GM10266 (cell line): Measurements from ENCODE around the gene INPP5E.

ENCODE experiments used
- DNase-seq: peaks from one replicate; pipeline ENCODE4 v3.0.0; 2012; ENCODE audit errors: extremely low spot score
- TF ChIP-seq, protein P1 (sequence below): IDR thresholded peaks from 2 replicates; pipeline ENCODE4 v1.5.1; 2012; ENCODE audit warnings: mild to moderate bottlenecking, low read depth; ENCODE audit not compliant: control insufficient read depth, insufficient read depth; ENCODE audit errors: missing control alignments

The INPP5E gene

DNA sequence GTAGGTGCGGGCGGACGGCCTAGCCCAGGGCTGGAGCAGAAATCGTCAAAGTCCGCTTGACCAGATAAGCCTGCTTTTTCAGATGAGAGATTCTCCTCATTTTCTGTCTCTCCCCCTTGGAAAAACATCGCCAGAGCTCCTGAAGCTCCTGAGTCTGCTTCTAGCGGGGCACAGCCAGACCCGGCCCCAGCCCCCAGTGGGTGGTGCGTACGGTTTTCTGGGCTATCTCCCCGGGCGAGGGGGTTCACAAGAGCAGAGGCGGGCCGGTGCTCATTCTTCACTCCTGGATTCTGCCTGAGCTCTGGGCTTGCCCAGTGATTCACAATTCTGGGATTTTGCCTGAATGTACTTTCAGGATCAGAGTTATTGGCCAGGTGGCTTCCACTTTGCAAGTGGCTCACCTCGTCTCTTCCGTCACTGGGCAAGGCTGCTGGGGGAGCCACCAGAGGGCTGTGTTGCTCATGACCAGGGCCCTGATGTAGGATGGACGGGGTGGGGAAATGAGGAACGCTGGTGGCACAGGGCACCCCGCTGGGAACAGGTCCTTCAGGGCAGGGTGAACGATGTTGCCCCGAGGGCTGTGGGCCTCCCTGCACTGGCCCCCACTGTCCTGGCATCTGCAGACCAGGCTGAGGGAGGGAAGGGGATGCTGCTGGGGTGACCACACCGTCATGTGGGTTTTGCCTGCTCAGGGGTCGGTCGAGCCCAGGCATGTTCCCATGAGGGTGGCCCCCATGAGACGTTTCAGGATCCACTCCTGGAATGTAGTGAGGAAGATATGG lies 36.9 kb upstream of the INPP5E start:
- DNase-seq = no peak
- TF ChIP-seq, protein P1, sequence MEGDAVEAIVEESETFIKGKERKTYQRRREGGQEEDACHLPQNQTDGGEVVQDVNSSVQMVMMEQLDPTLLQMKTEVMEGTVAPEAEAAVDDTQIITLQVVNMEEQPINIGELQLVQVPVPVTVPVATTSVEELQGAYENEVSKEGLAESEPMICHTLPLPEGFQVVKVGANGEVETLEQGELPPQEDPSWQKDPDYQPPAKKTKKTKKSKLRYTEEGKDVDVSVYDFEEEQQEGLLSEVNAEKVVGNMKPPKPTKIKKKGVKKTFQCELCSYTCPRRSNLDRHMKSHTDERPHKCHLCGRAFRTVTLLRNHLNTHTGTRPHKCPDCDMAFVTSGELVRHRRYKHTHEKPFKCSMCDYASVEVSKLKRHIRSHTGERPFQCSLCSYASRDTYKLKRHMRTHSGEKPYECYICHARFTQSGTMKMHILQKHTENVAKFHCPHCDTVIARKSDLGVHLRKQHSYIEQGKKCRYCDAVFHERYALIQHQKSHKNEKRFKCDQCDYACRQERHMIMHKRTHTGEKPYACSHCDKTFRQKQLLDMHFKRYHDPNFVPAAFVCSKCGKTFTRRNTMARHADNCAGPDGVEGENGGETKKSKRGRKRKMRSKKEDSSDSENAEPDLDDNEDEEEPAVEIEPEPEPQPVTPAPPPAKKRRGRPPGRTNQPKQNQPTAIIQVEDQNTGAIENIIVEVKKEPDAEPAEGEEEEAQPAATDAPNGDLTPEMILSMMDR = no peak

DNA sequence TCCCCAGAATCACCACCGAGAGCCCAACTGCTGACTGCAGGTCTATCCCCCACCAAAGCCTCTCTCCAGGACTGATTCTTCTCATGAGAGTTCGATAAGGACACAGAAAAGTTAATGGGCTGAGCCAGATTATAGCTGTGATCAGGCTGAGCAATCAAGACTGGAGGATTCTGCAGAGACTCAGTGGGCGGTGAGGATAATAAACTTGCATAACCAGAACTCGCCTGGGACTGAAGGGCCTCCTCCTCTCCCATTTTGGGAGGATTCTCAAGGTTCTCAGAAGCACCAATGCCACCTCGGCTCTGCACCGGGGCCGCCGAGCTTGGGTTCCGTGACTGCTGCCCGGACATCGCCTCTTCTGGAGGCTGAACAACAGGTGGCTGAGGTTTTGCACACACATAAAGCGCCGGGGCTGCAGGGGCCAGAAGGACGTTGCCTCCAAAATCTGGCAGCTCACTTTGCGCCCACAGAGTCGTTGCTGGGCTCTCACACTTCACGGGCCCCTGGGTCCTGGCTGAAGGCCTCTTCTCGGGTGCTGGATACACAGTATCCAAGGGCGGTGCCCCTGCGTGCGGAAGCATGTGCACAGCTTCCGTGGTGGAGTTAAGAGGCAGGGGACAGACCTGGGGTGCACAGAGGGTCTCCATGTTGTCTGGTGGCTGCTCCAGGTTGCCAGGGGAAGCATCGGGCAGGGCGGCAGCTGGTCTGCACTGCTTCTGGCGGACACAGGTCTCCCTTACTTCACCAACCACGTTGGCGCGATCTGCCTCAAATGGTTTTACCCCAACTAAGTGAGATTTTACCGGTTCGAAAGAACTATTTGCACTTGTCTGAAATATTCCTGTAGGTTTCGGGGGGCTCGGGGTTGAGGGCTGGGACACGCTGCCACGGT lies 35.6 kb upstream of the INPP5E start:
- TF ChIP-seq, protein P1 = no peak
- no peak for DNase-seq

DNA sequence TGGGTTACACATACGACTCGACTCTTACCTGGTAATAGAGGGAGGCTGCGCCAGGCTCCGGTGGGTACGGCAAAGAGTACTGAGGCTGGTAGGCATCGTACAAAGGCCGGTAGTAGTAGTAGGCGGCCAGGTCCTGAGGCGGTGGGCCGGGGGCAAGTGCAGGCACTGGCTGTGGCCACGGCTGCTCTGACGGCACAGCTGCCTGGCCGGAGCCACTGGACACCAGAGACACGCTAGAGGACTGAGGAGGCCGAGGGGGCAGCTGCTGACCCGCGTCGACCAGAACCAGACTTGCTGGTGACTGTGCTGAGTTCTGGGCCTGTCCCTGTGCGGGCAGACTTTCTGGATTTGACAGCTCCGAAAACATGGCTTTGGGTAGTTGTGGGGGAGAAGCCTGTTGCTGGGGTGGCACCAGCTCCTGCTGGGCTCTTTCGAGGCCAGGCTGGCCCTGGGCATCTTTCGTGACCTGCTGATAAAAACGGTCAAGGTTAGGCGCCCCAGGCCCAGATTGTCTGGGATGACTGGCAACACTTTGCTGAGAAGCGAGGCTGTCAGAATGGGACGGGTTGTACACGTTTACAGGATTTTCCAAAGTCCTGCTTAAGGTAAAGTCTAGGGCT lies 34.5 kb upstream of the INPP5E start:
- TF ChIP-seq, protein P1 = no peak
- DNase-seq = no peak

DNA sequence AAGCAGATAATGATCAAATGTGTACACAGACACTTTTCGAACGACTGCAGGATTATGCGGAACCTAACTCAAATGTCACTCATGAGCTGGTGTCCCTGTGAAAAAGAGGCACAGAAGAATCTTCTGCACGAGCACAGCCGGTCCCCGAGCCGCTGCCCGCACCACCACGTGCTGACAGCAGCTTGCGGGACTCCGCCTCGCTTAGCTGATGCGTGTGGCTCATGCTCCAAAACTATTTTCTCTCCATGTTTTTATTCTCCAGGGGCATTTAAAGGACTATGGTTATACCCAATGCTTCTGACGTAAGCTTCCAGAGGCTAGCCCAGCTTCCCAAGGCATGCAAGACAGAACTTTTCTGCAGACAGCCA lies 33.7 kb upstream of the INPP5E start:
- no peak for DNase-seq
- TF ChIP-seq, protein P1 = no peak

DNA sequence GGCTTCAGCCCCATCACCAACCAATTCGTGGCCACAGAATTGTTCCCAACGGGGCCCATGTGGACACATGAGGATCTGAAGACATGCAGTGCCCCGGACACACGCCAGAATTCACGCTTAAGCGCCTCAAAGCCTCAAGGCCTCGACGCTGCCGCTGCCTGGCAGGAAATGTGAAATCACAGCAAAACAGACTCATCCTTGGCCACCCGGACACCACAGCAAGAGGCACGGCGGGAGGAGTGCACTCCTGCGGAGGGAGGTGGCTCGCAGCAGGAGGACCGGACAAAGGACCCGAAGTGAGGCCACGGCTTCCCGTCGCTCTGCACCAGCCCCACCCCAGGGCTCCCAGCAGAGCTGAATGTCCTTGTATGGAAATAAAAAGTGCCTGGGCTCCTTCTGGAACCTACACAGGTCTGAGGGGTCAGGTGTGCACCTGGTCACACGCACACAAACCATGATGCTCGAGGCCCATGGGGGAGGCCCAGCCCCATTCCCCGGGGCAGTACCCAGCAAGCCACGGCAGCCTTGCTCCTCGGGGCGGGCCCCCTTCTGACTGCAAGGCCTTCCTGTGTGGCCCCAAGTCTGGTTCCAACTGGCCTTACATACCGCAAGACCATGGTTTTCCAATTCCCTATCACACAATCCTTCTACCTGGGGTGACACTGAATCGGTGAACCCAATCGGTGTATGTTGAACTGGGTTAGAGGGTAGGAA lies 33.2 kb upstream of the INPP5E start:
- DNase-seq = no peak

DNA sequence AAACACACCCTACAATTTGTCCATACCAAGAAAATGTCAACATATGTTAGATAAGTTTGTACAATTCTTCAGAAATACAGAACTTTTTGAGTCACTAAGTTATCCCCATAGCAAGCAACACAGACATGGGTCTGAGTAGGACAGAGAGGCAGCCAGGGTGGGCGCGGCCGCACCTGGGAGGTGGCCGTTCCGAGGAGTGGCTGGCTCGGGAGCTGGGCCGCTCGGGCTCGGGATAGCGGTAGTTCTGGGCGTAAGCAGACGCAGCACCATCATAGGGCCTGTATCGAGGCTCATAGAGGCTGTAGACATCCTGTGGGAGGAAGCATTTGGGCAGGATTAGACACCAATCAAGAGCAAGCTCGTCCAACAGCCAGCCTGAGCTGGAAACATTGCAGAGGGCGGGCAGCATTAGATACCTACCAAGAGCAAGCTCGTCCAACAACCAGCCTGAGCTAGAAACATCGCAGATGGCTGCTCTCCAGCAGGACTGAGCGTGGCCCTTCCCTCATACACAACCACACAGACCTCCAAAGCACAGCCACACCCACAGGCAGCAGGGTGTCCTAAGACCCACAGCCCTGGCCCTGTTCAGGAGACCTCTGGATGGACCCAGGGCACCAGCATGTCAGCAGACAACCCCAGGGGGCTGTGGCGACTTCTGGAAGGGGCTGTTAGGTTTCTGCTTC lies 32.3 kb upstream of the INPP5E start:
- no peak for DNase-seq

More for the DNA sequence above, 33.2 kb upstream of the INPP5E start:
- TF ChIP-seq, protein P1 = no peak

More for the DNA sequence above, 32.3 kb upstream of the INPP5E start:
- TF ChIP-seq, protein P1 = no peak
